Tibial nerve (tissue), 4 donors: ENCODE results near the gene KLRB1.

Experiments
- CTCF ChIP-seq, 5 experiments: fragments of 200-600 bp in 3 of 5; fragments of 450-650 bp in 2 of 5; sonication (generic) in 3 of 5; IDR thresholded peaks; one replicate each; pipeline ENCODE4 v1.5.1; 2016 to 2019; ENCODE audit warnings: antibody characterized with exemption in 5 of 5, mild to moderate bottlenecking in 3 of 5, moderate library complexity in 2 of 5
- EP300 ChIP-seq, 2 donors: sonication (generic); formaldehyde crosslinking; IDR thresholded peaks; one replicate each; pipeline ENCODE4 v1.6.1; 2017; ENCODE audit warnings: antibody characterized with exemption in 2 of 2, mild to moderate bottlenecking in 1 of 2
- POLR2A ChIP-seq, 2 donors: fragments of 450-650 bp; IDR thresholded peaks; one replicate each; pipeline ENCODE4 v1.6.1; 2017; ENCODE audit warnings: antibody characterized with exemption in 2 of 2, mild to moderate bottlenecking in 2 of 2, moderate library complexity in 2 of 2

- TF ChIP-seq CTCF (IDR thresholded peaks at IDR 0.05) (no peak), POLR2A (IDR thresholded peaks at IDR 0.05) (no peak), EP300 (IDR thresholded peaks at IDR 0.05) (no peak)
Observed at GRCh38 chr12:9606736-9607372, 862 bp downstream of the KLRB1 start.
